GM23248 (cell line): ENCODE measurements around the gene LIME1. TPM values are rescaled to one million over a fixed set of nuclear protein-coding genes. Genes with fewer than 3 reads are reported as not detected.

Experiments
- DNase-seq: peaks from one replicate; pipeline ENCODE4 v3.0.0-alpha.2; 2015
- H2AFZ ChIP-seq: fragments of 200-600 bp; sonication (generic); 2 replicates; pipeline ENCODE4 v1.6.1; 2016; ENCODE audit warnings: antibody characterized with exemption
- H3F3A ChIP-seq: fragments of 200-600 bp; sonication (generic); 2 replicates; pipeline ENCODE4 v1.6.1; 2016; ENCODE audit warnings: mild to moderate bottlenecking, antibody characterized with exemption, mixed run types; ENCODE audit not compliant: insufficient read depth
- H3K27ac ChIP-seq: fragments of 200-600 bp; sonication (generic); 2 replicates; pipeline ENCODE4 v1.5.1; 2016; ENCODE audit warnings: mild to moderate bottlenecking
- H3K27me3 ChIP-seq: fragments of 200-600 bp; sonication (generic); replicated peaks from 2 replicates; pipeline ENCODE4 v1.6.1; 2016; ENCODE audit warnings: mild to moderate bottlenecking; ENCODE audit not compliant: insufficient read depth
- H3K36me3 ChIP-seq: fragments of 200-600 bp; sonication (generic); 2 replicates; pipeline ENCODE4 v1.6.1; 2016; ENCODE audit warnings: low read depth, mild to moderate bottlenecking
- H3K4me1 ChIP-seq: fragments of 200-600 bp; sonication (generic); 2 replicates; pipeline ENCODE4 v1.6.1; 2016; ENCODE audit warnings: mild to moderate bottlenecking; ENCODE audit not compliant: insufficient read depth
- H3K4me2 ChIP-seq: fragments of 200-600 bp; sonication (generic); one replicate; pipeline ENCODE4 v1.6.1; 2016; ENCODE audit warnings: mild to moderate bottlenecking; ENCODE audit not compliant: unreplicated experiment
- H3K4me3 ChIP-seq: fragments of 200-600 bp; sonication (generic); 2 replicates; pipeline ENCODE4 v1.5.1; 2016; ENCODE audit warnings: mild to moderate bottlenecking
- H3K79me2 ChIP-seq: fragments of 200-600 bp; sonication (generic); 2 replicates; pipeline ENCODE4 v1.6.1; 2016; ENCODE audit warnings: mild to moderate bottlenecking; ENCODE audit not compliant: insufficient read depth
- H3K9ac ChIP-seq: fragments of 200-600 bp; sonication (generic); 2 replicates; pipeline ENCODE4 v1.6.1; 2016; ENCODE audit warnings: mild to moderate bottlenecking
- H3K9me2 ChIP-seq: fragments of 200-600 bp; sonication (generic); 2 replicates; pipeline ENCODE4 v1.6.1; 2016; ENCODE audit warnings: mixed run types, mild to moderate bottlenecking, moderate library complexity; ENCODE audit not compliant: insufficient read depth
- H3K9me3 ChIP-seq: fragments of 200-600 bp; sonication (generic); one replicate; pipeline ENCODE4 v1.6.1; 2017; ENCODE audit warnings: low read depth
- H4K20me1 ChIP-seq: fragments of 200-600 bp; sonication (generic); 2 replicates; pipeline ENCODE4 v1.6.0; 2016; ENCODE audit not compliant: insufficient read depth
- EZH2 ChIP-seq: fragments of 200-600 bp; sonication (generic); IDR thresholded peaks from 2 replicates; pipeline ENCODE4 v1.6.1; 2018; ENCODE audit warnings: antibody characterized with exemption, mild to moderate bottlenecking; ENCODE audit not compliant: insufficient read depth, poor library complexity, severe bottlenecking
- EZH2phosphoT487 ChIP-seq: fragments of 200-600 bp; sonication (generic); IDR thresholded peaks from 2 replicates; pipeline ENCODE4 v1.6.1; 2018; ENCODE audit warnings: antibody characterized with exemption, moderate library complexity, mild to moderate bottlenecking, low read depth; ENCODE audit not compliant: insufficient read depth
- WGBS, 2 experiments: methylation state at CpG; one replicate each; pipeline ENCODE4 v1.1.6; 2015 to 2017; ENCODE audit warnings: low lambda C conversion rate in 2 of 2, low coverage in 1 of 2; ENCODE audit errors: missing lambda C conversion rate in 2 of 2; 5-methylcytosine and 5-hydroxymethylcytosine counted together
- in situ Hi-C: fragments of 300-500 bp; cut with MboI; formaldehyde crosslinking; loops from 2 replicates; pipeline ENCODE4 v1.15.0; 2020
- polyA plus RNA-seq: library from polyadenylated mRNA; unstranded; fragments of >200 nt; fragmentation: Nextera tagmentation; extraction: Ambion mirVana; gene quantifications from 2 replicates; pipeline ENCODE4 v1.2.1, GENCODE V29; 2016
- total RNA-seq: library from RNA; depleted of rRNA; stranded (reverse); fragments of >200 nt; shearing (Covaris generic); gene quantifications from 2 replicates; pipeline ENCODE4 v1.2.3, GENCODE V29; 2014

LIME1 gene
- total and polyA plus RNA-seq, 2 experiments from 2014 or later = 3.7 to 14.1 TPM

DNA sequence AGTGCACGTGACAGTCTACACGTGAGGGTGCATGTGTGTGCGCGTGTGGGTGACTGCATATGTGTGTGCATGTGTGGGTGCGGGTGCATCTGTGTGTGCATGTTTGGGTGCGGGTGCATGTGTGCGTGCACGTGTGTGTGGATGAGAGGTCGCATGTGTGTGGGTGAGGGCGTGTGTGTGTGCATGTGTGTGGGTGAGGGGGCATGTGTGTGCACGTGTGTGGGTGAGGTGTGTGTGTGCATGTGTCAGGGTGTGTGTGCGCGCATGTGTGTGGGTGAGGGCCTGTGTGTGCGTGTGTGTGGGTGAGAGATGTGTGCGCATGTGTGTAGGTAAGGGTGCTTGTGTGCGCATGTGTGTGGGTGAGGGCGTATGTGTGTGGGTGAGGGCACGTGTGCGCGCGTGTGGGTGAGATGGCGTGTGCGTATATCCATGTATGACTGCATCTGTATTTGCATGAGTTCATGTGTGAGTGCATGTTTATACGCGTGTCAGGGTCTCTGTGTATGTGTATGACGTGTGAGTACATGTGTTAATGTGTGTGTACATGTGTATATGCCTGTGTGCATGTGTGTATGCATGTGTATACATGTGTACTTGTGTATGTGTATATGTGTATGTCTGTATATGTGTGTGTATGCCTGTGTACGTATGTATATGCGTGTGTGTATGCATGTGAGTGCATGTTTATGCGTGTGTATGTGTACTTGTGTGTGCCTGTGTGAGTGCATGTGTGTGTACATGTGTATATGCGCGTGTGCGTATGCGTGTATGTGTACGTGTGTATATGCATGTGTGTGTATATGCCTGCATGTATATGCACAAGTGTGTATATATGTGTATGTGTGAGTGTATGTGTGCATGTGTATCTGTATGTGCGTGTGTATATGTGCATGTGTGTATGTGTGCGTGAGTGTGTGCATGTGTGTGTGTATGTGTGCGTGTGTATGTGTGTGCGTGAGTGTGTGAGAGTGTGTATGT, 4.1 kb upstream of the LIME1 start:
- Histone ChIP-seq H2AFZ (no peak overlapping the region), H3K79me2 (peaks cover 46% of the 10 kb centered on the region), H3K36me3 (no peaks in the 10 kb centered on the region), H3K4me3 (no peak overlapping the region), H3K9ac (no peak overlapping the region), H3K9me2 (no peaks in the 10 kb centered on the region), H3K27me3 (no peaks in the 10 kb centered on the region), H3F3A (no peaks in the 10 kb centered on the region), H3K9me3 (no peaks in the 10 kb centered on the region), H3K4me1 (no peaks in the 10 kb centered on the region), H3K27ac (no peak overlapping the region), H4K20me1 (no peaks in the 10 kb centered on the region), H3K4me2 (no peak overlapping the region)
- no peak for TF ChIP-seq EZH2phosphoT487
- TF ChIP-seq EZH2 = no peak
- 86 to 94% methylated on average over 33 to 37 of the region's 38 CpGs for WGBS, 2 experiments
- no peak for DNase-seq
- in situ Hi-C loops = no loop called here

DNA sequence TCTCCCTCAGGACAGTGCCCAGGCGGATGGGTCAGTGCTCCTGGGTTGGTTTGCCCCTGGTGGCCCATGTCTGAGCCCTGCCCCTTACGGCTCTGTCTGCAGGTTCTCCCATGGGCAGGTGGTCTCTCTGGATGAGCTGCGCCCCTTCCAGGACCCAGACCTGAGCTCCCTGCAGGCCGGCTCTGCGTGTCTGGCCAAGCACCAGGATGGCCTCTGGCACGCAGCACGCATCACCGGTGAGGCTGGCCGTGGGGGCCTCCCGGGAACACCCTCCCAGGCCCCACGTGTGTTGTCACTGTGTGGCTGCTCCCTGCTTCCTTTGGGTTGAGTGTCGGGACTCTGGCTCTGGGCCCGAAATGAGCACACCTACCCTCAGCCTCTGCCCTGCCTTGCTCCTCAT, 3.3 kb upstream of the LIME1 start:
- no peak overlapping the region for H2AFZ ChIP-seq
- H3K27ac ChIP-seq = no peak overlapping the region
- no peaks in the 10 kb centered on the region for H3K27me3 ChIP-seq
- no peak overlapping the region for H3K4me2 ChIP-seq
- no peaks in the 10 kb centered on the region for H4K20me1 ChIP-seq
- peaks cover 39% of the 10 kb centered on the region for H3K79me2 ChIP-seq
- no peak for DNase-seq
- in situ Hi-C loops = no loop called here
- WGBS, 2 experiments = 89 to 93% methylated on average over 13 of the region's 13 CpGs
- no peak overlapping the region for H3K4me3 ChIP-seq
- no peaks in the 10 kb centered on the region for H3K4me1 ChIP-seq
- TF ChIP-seq EZH2 (no peak), EZH2phosphoT487 (no peak)
- no peaks in the 10 kb centered on the region for H3K9me3 ChIP-seq
- H3K36me3 ChIP-seq = no peaks in the 10 kb centered on the region
- H3K9me2 ChIP-seq = no peaks in the 10 kb centered on the region
- no peaks in the 10 kb centered on the region for H3F3A ChIP-seq
- H3K9ac ChIP-seq = no peak overlapping the region

DNA sequence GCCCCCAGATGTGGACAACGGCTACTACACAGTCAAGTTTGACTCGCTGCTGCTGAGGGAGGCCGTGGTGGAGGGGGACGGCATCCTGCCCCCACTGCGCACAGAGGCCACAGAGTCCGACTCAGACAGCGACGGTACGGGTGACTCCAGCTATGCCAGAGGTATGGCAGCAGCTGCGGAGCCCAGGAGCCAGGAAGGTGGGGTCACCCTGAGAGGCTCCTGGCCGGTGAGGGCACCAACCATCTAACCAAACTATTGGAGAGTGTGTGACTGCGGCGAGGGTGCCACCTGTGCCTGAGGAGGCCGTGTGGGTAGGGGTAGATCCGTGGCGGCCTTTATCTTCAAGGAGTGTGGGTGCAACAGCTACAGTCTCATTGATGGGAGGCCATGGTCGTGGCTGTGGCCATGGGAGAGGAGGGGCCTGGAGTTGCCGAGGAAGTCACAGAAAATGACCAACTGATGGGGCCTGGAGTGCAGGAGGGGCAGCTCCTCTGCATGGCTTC, 2.8 kb upstream of the LIME1 start:
- TF ChIP-seq EZH2phosphoT487 (no peak), EZH2 (no peak)
- H2AFZ ChIP-seq = no peak overlapping the region
- 90 to 94% methylated on average over 18 of the region's 18 CpGs for whole genome bisulfite sequencing, 2 experiments
- H3K79me2 ChIP-seq = peaks cover 34% of the 10 kb centered on the region
- no peak overlapping the region for H3K9ac ChIP-seq
- H3K27ac ChIP-seq = no peak overlapping the region
- no peaks in the 10 kb centered on the region for H3K4me1 ChIP-seq
- no peak overlapping the region for H3K4me3 ChIP-seq
- H3K9me3 ChIP-seq = no peaks in the 10 kb centered on the region
- no peak for DNase-seq
- H3K9me2 ChIP-seq = no peaks in the 10 kb centered on the region
- H3K4me2 ChIP-seq = no peak overlapping the region
- H3F3A ChIP-seq = no peaks in the 10 kb centered on the region
- no peaks in the 10 kb centered on the region for H3K27me3 ChIP-seq
- H3K36me3 ChIP-seq = no peaks in the 10 kb centered on the region
- in situ Hi-C loops = no loop called here
- no peaks in the 10 kb centered on the region for H4K20me1 ChIP-seq

DNA sequence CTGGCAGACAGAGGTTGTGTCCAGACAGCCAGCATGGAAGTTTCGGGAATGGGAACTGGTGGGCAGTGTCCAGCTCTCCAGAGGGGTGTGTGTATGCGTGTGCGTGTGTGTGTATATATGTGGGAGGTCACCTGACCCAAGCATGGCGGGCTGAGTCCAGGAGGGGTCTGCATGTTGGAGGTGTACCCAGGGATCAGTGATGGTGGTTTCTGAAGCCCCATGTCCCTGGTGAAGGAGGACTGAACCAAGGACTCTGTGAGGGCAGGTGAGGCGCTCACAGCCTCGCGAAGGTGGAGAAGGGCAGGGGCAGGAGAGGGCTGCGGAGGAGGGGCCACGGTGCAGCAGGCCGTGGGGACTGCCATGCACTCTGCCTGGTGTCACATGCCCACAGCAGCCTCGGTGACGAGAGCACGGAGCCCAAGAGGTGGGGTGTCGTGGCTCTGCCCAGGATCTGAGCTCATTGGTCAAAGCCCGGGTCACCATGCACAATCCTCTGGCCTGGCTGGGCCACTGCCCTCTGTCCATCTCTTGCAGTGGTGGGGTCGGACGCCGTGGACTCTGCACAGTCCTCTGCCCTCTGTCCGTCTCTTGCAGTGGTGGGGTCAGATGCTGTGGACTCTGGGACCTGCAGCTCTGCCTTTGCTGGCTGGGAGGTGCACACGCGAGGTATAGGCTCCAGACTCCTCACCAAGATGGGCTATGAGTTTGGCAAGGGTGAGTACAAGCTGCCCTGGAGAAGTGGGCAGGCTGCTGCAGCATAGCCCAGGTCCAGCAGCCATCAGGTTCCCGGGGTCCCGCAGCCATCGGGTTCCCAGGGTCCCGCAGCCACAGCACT, 2.1 kb upstream of the LIME1 start:
- H3F3A ChIP-seq = no peaks in the 10 kb centered on the region
- no peak for DNase-seq
- no peaks in the 10 kb centered on the region for H3K9me2 ChIP-seq
- in situ Hi-C loops = no loop called here
- no peaks in the 10 kb centered on the region for H3K27me3 ChIP-seq
- H3K9ac ChIP-seq = no peak overlapping the region
- H4K20me1 ChIP-seq = no peaks in the 10 kb centered on the region
- no peaks in the 10 kb centered on the region for H3K36me3 ChIP-seq
- TF ChIP-seq EZH2 (no peak), EZH2phosphoT487 (no peak)
- H3K9me3 ChIP-seq = no peaks in the 10 kb centered on the region
- 93 to 96% methylated on average over 21 to 25 of the region's 25 CpGs for WGBS, 2 experiments
- no peak overlapping the region for H3K27ac ChIP-seq
- H2AFZ ChIP-seq = no peak overlapping the region
- H3K4me2 ChIP-seq = no peak overlapping the region
- peaks cover 27% of the 10 kb centered on the region for H3K79me2 ChIP-seq
- H3K4me1 ChIP-seq = no peaks in the 10 kb centered on the region
- H3K4me3 ChIP-seq = no peak overlapping the region
